DND-41 (cell line): ENCODE data around the gene NPR1.

Experiments
- ATAC-seq: fragments of 200-7000 bp; cut with Tn5 transposase; 3 replicates; pipeline ENCODE4 v1.9.1; 2021; ENCODE audit warnings: low read depth; ENCODE audit not compliant: insufficient read depth
- DNase-seq: peaks from one replicate; pipeline ENCODE4 v3.0.0-alpha.2; 2020
- H2AFZ ChIP-seq: 2 replicates; pipeline ENCODE4 v1.6.0; 2012; ENCODE audit warnings: low read depth, low read length
- H3K27ac ChIP-seq: 2 replicates; pipeline ENCODE4 v1.5.1; 2012; ENCODE audit warnings: low read length, inconsistent platforms
- H3K27me3 ChIP-seq: fragments of 200-600 bp; sonication (generic); 2 replicates; pipeline ENCODE4 v1.6.0; 2012; ENCODE audit warnings: low read length, mild to moderate bottlenecking, inconsistent platforms; ENCODE audit not compliant: insufficient read depth, poor library complexity
- H3K36me3 ChIP-seq: 2 replicates; pipeline ENCODE4 v1.5.1; 2012; ENCODE audit warnings: low read length, inconsistent platforms; ENCODE audit not compliant: insufficient read depth
- H3K4me1 ChIP-seq: 2 replicates; pipeline ENCODE4 v1.5.1; 2012; ENCODE audit warnings: mild to moderate bottlenecking, low read length; ENCODE audit not compliant: insufficient read depth
- H3K4me2 ChIP-seq: 2 replicates; pipeline ENCODE4 v1.6.0; 2012; ENCODE audit warnings: mild to moderate bottlenecking, moderate library complexity, low read length, inconsistent platforms; ENCODE audit not compliant: insufficient read depth
- H3K4me3 ChIP-seq, 2 experiments: fragments of 200-600 bp in 1 of 2; shearing (Covaris generic) in 1 of 2; 2 replicates each; pipeline ENCODE4 v1.5.1; 2012 to 2016; ENCODE audit warnings: inconsistent platforms in 2 of 2, low read length in 2 of 2, mild to moderate bottlenecking in 2 of 2, low read depth in 1 of 2, moderate library complexity in 1 of 2
- H3K79me2 ChIP-seq: 2 replicates; pipeline ENCODE4 v1.6.0; 2012; ENCODE audit warnings: low read length, inconsistent platforms; ENCODE audit not compliant: insufficient read depth
- H3K9ac ChIP-seq: 2 replicates; pipeline ENCODE4 v1.6.0; 2012; ENCODE audit warnings: low read depth, mild to moderate bottlenecking, inconsistent platforms, low read length, moderate library complexity
- H3K9me3 ChIP-seq: 2 replicates; pipeline ENCODE4 v1.5.1; 2012; ENCODE audit warnings: low read length, moderate library complexity, mild to moderate bottlenecking, inconsistent platforms; ENCODE audit not compliant: insufficient read depth, severe bottlenecking
- H4K20me1 ChIP-seq: 2 replicates; pipeline ENCODE4 v1.6.0; 2012; ENCODE audit warnings: low read length; ENCODE audit not compliant: insufficient read depth
- EZH2 ChIP-seq: IDR thresholded peaks from 3 replicates; pipeline ENCODE4 v1.6.1; 2012; ENCODE audit warnings: borderline replicate concordance, low read depth, mild to moderate bottlenecking, moderate library complexity, low read length, inconsistent platforms; ENCODE audit not compliant: severe bottlenecking
- TF ChIP-seq, protein P1 (sequence below): IDR thresholded peaks from 2 replicates; pipeline ENCODE4 v1.5.1; 2012; ENCODE audit warnings: borderline replicate concordance, low read length, moderate library complexity, mild to moderate bottlenecking; ENCODE audit not compliant: poor library complexity, severe bottlenecking; ENCODE audit errors: extremely low read depth

The NPR1 gene

DNA sequence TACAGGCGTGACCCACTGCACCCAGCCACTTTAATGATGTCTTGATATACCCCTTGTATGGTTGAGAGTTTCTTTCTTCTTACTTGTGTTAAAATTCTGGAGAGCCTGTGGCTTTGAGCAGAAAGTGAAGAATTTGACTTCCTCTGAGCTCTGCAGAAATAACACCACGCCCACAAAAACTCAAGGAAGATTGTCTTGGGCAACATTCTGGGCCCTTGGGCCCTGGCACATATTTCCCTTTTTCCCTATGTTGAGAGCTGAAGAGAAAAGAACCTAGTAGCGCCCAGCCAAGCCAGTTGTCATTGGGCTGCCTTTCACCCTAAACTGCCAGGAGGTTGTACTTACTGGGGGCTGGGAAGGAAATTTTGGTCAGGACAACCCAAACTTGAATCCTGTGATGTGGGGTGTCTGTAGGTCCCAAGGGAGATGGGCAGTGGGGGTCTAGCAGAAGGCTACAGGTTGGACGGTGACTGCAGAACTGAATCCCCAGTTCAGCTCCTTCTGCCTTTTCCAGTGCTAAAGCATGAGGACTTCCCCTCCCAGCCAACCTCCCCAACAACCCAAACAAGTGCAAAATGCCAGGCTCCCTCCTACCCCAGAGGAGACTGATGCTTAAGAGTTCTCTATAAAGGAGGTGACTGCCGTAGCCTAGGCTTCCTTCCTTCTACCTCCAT, 31.7 kb upstream of the NPR1 start:
- no peak overlapping the region for H3K27ac ChIP-seq

GRCh38 chr1:153647346-153647714, 31.2 kb upstream of the NPR1 start:
- peak; percentile 25; the same call in 2 of the 3 replicates for ATAC-seq
- Histone ChIP-seq H3K79me2 (peaks cover 10% of the 10 kb centered on the region; the same call in 1 of the 2 replicates), H2AFZ (no peak overlapping the region), H3K4me1 (no peaks in the 10 kb centered on the region), H3K27me3 (no peaks in the 10 kb centered on the region), H3K4me2 (no peak overlapping the region), H3K36me3 (peaks cover 52% of the 10 kb centered on the region), H3K9me3 (no peaks in the 10 kb centered on the region), H3K9ac (no peak overlapping the region), H4K20me1 (peaks cover 11% of the 10 kb centered on the region; the same call in 1 of the 2 replicates), H3K27ac (no peak overlapping the region), H3K4me3 (no peak overlapping the region)
- TF ChIP-seq, protein P1, sequence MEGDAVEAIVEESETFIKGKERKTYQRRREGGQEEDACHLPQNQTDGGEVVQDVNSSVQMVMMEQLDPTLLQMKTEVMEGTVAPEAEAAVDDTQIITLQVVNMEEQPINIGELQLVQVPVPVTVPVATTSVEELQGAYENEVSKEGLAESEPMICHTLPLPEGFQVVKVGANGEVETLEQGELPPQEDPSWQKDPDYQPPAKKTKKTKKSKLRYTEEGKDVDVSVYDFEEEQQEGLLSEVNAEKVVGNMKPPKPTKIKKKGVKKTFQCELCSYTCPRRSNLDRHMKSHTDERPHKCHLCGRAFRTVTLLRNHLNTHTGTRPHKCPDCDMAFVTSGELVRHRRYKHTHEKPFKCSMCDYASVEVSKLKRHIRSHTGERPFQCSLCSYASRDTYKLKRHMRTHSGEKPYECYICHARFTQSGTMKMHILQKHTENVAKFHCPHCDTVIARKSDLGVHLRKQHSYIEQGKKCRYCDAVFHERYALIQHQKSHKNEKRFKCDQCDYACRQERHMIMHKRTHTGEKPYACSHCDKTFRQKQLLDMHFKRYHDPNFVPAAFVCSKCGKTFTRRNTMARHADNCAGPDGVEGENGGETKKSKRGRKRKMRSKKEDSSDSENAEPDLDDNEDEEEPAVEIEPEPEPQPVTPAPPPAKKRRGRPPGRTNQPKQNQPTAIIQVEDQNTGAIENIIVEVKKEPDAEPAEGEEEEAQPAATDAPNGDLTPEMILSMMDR: peak; percentile 10
- no peak for TF ChIP-seq EZH2
- no peak for DNase-seq

More for the DNA sequence above, 31.7 kb upstream of the NPR1 start:
- Histone ChIP-seq H3K36me3 (peaks cover 57% of the 10 kb centered on the region), H3K79me2 (peaks cover 14% of the 10 kb centered on the region), H2AFZ (no peak overlapping the region), H3K4me2 (no peak overlapping the region), H3K9me3 (no peaks in the 10 kb centered on the region), H3K27me3 (no peaks in the 10 kb centered on the region), H4K20me1 (peaks cover 11% of the 10 kb centered on the region; the same call in 1 of the 2 replicates), H3K4me3 (no peak overlapping the region), H3K9ac (no peak overlapping the region), H3K4me1 (no peaks in the 10 kb centered on the region)
- TF ChIP-seq, protein P1: no peak
- no peak for TF ChIP-seq EZH2
- no peak for DNase-seq
- peak; percentile 13; the same call in 2 of the 3 replicates for ATAC-seq

GRCh38 chr1:153648000-153648643, 30.4 kb upstream of the NPR1 start:
- Histone ChIP-seq H3K27ac (no peak overlapping the region), H3K36me3 (peaks cover 44% of the 10 kb centered on the region), H3K27me3 (no peaks in the 10 kb centered on the region), H3K4me2 (no peak overlapping the region), H3K4me1 (no peaks in the 10 kb centered on the region), H3K9me3 (no peaks in the 10 kb centered on the region), H3K79me2 (peaks cover 7% of the 10 kb centered on the region; the same call in 1 of the 2 replicates), H3K4me3 (no peak overlapping the region), H2AFZ (no peak overlapping the region), H4K20me1 (peaks cover 11% of the 10 kb centered on the region; the same call in 1 of the 2 replicates), H3K9ac (no peak overlapping the region)
- no peak for DNase-seq
- ATAC-seq: peak; percentile 40
- TF ChIP-seq, protein P1: no peak
- TF ChIP-seq EZH2: no peak
